Ishikawa (cell line): ENCODE measurements around the gene NOS1.

Experiments used
- CEBPB ChIP-seq: IDR thresholded peaks from 2 replicates; pipeline ENCODE4 v1.6.1; 2012
- CREB1 ChIP-seq: IDR thresholded peaks from 2 replicates; pipeline ENCODE4 v1.6.1; 2012; ENCODE audit warnings: low read depth
- EGR1 ChIP-seq: IDR thresholded peaks from 2 replicates; pipeline ENCODE4 v1.6.1; 2012
- EP300 ChIP-seq: IDR thresholded peaks from 2 replicates; pipeline ENCODE4 v1.6.1; 2012; ENCODE audit warnings: borderline replicate concordance
- FOXM1 ChIP-seq: IDR thresholded peaks from 2 replicates; pipeline ENCODE4 v1.6.1; 2012; ENCODE audit warnings: low read depth, borderline replicate concordance
- NFIC ChIP-seq: IDR thresholded peaks from 2 replicates; pipeline ENCODE4 v1.6.1; 2012
- RAD21 ChIP-seq: IDR thresholded peaks from 2 replicates; pipeline ENCODE4 v1.6.1; 2012; ENCODE audit warnings: low read depth
- TAF1 ChIP-seq: IDR thresholded peaks from 2 replicates; pipeline ENCODE4 v1.6.1; 2012; ENCODE audit warnings: low read depth, mild to moderate bottlenecking
- TCF12 ChIP-seq: IDR thresholded peaks from 2 replicates; pipeline ENCODE4 v1.6.1; 2012; ENCODE audit warnings: low read depth
- TEAD4 ChIP-seq: IDR thresholded peaks from 2 replicates; pipeline ENCODE4 v1.6.1; 2012
- YY1 ChIP-seq: IDR thresholded peaks from 2 replicates; pipeline ENCODE4 v1.6.1; 2012; ENCODE audit warnings: low read depth
- ZBTB7A ChIP-seq: IDR thresholded peaks from 2 replicates; pipeline ENCODE4 v1.6.1; 2012; ENCODE audit warnings: low read depth
- TF ChIP-seq, protein P1 (sequence below): IDR thresholded peaks from 2 replicates; pipeline ENCODE4 v1.6.1; 2012
- TF ChIP-seq, protein P2 (sequence below): IDR thresholded peaks from 2 replicates; pipeline ENCODE4 v1.6.1; 2012
- TF ChIP-seq, protein P3 (sequence below): IDR thresholded peaks from 2 replicates; pipeline ENCODE4 v1.6.1; 2012; ENCODE audit warnings: low read depth, mild to moderate bottlenecking

Gene NOS1

DNA sequence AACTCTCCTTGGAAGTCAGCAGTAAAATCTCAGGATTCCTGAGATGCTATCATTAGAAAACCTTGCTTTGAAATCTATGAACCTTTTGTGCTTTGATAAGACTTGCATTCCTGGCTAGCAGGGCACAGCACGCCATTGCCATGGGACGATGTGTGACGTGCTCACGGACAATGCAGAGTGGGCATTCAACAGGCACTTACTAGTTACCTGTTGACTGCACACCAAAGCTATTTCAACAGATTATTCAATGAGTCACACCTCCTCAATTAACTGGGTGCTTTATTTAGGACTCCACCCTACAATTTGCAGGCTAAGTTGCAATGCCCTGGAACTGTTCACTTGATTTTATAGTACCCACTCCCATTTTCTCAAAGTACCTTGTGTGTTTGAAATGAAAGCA lies 11.3 kb downstream of the NOS1 start:
- TF ChIP-seq CEBPB, result no peak
- no peak for TF ChIP-seq NFIC
- no peak for TF ChIP-seq EGR1
- no peak for TF ChIP-seq TAF1
- TF ChIP-seq TCF12, result no peak
- TF ChIP-seq, protein P1, sequence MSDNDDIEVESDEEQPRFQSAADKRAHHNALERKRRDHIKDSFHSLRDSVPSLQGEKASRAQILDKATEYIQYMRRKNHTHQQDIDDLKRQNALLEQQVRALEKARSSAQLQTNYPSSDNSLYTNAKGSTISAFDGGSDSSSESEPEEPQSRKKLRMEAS, result no peak
- TF ChIP-seq FOXM1, result no peak
- TF ChIP-seq ZBTB7A, result no peak
- no peak for TF ChIP-seq EP300
- TF ChIP-seq YY1, result no peak
- TF ChIP-seq RAD21, result no peak
- no peak for TF ChIP-seq CREB1
- TF ChIP-seq, protein P2, sequence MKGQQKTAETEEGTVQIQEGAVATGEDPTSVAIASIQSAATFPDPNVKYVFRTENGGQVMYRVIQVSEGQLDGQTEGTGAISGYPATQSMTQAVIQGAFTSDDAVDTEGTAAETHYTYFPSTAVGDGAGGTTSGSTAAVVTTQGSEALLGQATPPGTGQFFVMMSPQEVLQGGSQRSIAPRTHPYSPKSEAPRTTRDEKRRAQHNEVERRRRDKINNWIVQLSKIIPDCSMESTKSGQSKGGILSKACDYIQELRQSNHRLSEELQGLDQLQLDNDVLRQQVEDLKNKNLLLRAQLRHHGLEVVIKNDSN, result no peak
- TF ChIP-seq TEAD4, result no peak

DNA sequence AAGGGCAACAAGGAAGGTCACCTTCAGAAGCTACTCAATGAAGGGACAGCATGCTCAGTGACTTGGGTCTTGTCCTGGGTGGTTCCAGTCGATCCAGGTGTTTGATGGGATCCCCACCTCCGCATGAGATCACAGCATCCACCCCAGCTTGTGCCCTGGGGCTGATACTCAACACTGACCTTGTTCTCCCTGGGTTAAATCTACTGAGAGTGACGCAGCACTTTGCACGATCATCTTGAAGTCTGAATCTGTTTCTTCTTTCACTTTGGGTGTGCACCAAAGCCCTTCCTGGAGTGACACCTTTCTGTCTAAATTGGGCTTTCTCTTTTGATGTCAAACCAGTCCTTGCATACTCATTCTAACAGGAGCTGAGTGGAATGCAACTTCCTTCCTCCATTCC lies 13.8 kb downstream of the NOS1 start:
- TF ChIP-seq, protein P1, result no peak
- no peak for TF ChIP-seq NFIC
- TF ChIP-seq ZBTB7A, result no peak
- TF ChIP-seq RAD21, result no peak
- TF ChIP-seq FOXM1, result no peak
- TF ChIP-seq, protein P3, sequence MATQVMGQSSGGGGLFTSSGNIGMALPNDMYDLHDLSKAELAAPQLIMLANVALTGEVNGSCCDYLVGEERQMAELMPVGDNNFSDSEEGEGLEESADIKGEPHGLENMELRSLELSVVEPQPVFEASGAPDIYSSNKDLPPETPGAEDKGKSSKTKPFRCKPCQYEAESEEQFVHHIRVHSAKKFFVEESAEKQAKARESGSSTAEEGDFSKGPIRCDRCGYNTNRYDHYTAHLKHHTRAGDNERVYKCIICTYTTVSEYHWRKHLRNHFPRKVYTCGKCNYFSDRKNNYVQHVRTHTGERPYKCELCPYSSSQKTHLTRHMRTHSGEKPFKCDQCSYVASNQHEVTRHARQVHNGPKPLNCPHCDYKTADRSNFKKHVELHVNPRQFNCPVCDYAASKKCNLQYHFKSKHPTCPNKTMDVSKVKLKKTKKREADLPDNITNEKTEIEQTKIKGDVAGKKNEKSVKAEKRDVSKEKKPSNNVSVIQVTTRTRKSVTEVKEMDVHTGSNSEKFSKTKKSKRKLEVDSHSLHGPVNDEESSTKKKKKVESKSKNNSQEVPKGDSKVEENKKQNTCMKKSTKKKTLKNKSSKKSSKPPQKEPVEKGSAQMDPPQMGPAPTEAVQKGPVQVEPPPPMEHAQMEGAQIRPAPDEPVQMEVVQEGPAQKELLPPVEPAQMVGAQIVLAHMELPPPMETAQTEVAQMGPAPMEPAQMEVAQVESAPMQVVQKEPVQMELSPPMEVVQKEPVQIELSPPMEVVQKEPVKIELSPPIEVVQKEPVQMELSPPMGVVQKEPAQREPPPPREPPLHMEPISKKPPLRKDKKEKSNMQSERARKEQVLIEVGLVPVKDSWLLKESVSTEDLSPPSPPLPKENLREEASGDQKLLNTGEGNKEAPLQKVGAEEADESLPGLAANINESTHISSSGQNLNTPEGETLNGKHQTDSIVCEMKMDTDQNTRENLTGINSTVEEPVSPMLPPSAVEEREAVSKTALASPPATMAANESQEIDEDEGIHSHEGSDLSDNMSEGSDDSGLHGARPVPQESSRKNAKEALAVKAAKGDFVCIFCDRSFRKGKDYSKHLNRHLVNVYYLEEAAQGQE, result no peak
- TF ChIP-seq YY1, result no peak
- TF ChIP-seq, protein P2, result no peak
- no peak for TF ChIP-seq TCF12
- no peak for TF ChIP-seq CEBPB
- no peak for TF ChIP-seq CREB1
- TF ChIP-seq TEAD4, result no peak
- no peak for TF ChIP-seq TAF1
- no peak for TF ChIP-seq EGR1

DNA sequence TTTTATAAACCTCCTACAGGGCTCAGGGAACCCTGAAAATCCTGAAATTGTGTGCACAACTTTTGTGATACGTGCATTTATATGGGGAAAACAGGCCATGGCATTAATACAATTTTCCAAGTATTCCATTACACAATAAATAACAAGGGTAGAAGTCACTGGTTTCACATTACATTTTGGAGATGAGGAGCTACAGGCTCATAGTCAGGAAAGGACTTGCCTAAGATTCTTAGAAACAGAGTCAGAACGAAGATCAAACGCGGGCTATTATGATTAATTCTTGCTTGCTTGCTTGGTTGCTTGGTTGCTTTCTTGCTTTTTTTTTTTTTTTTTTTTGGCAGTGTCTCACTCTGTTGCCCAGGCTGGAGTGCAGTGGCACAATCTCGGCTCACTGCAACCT lies 16.7 kb downstream of the NOS1 start:
- TF ChIP-seq FOXM1 (no peak), ZBTB7A (no peak), CEBPB (no peak), TCF12 (no peak), TAF1 (no peak), YY1 (no peak)
- TF ChIP-seq, protein P1, result no peak

DNA sequence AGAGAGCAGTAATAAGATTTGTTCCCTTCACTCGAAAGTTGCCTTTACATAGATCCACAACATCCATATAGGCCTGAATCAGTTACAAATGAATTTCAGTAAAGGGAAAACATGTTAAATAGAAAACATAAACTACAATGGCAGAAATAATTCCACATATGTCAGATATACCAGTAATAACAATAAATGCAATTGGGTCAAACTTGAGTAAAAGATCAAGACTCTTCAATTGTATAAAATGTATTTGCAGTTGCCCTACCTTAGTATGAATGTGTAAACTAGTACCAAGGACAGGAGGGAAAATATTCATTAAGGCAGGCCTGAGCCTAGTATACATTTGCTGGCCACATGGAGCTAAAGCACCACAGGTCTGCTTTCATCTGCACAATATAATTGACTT lies 17.6 kb downstream of the NOS1 start:
- TF ChIP-seq, protein P1, result no peak
- TF ChIP-seq TCF12 (no peak), CEBPB (no peak), TEAD4 (no peak), RAD21 (no peak), TAF1 (no peak)

DNA sequence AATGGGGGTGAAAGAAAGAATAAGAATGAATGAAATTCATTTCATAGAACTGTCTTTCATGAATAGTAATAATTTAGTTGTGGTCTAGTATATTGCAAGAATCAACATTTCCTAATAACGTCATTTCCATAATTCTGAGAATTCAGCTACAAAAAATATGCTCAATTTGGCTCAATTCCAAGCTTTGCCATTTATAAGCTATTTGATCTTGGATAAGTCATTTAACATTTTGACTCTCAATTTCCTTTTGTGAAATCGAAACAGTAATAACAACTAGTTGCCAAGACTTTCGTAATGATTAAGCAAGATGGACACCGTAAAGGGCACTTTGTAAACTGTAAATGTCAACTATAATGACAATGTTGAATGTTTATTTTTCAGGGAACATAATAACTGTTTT lies 18.1 kb downstream of the NOS1 start:
- TF ChIP-seq TAF1 (no peak), RAD21 (no peak), ZBTB7A (no peak), FOXM1 (no peak), EGR1 (no peak), NFIC (no peak), TEAD4 (no peak), CREB1 (no peak), YY1 (no peak), EP300 (no peak), CEBPB (no peak), TCF12 (no peak)
- TF ChIP-seq, protein P1, result no peak
- TF ChIP-seq, protein P3, result no peak
- TF ChIP-seq, protein P2, result no peak
